Peyer's patch (tissue), 4 donors: ENCODE measurements around the gene APLN.

ENCODE experiments used
- POLR2A ChIP-seq, 2 donors: fragments of 450-650 bp; IDR thresholded peaks; one replicate each; pipeline ENCODE4 v1.5.1; 2017; ENCODE audit warnings: antibody characterized with exemption in 2 of 2, mild to moderate bottlenecking in 2 of 2, moderate library complexity in 2 of 2
- TF ChIP-seq, protein P1 (sequence below), 6 experiments: fragments of 450-650 bp in 4 of 6; fragments of 200-600 bp in 2 of 6; sonication (generic) in 1 of 6; IDR thresholded peaks; one replicate each; pipeline ENCODE4 v1.5.1; 2017 to 2019; ENCODE audit warnings: antibody characterized with exemption in 6 of 6, mild to moderate bottlenecking in 3 of 6, moderate library complexity in 1 of 6

DNA sequence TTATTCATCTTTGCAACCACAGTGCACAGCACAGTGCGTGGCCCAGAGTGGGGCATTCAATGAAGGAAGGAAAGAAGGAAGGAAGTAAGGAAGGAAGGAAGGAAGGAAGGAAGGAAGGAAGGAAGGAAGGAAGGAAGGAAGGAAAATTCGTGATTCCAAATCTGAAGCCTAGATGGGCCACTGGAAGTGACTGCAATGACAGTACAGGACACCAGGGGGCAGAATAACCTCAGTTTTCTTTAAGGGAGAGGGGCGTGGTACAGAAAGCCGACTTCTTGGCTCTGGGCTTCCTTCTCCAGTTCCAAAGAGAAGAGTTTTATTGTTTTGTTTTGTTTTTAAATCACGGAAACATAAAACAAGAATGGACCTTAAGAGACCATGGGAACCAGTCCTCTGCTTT, 47.8 kb downstream of the APLN start:
- TF ChIP-seq, protein P1, sequence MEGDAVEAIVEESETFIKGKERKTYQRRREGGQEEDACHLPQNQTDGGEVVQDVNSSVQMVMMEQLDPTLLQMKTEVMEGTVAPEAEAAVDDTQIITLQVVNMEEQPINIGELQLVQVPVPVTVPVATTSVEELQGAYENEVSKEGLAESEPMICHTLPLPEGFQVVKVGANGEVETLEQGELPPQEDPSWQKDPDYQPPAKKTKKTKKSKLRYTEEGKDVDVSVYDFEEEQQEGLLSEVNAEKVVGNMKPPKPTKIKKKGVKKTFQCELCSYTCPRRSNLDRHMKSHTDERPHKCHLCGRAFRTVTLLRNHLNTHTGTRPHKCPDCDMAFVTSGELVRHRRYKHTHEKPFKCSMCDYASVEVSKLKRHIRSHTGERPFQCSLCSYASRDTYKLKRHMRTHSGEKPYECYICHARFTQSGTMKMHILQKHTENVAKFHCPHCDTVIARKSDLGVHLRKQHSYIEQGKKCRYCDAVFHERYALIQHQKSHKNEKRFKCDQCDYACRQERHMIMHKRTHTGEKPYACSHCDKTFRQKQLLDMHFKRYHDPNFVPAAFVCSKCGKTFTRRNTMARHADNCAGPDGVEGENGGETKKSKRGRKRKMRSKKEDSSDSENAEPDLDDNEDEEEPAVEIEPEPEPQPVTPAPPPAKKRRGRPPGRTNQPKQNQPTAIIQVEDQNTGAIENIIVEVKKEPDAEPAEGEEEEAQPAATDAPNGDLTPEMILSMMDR (IDR thresholded peaks at IDR 0.05), result peak; percentile 45 to 87 (median 80)
- TF ChIP-seq POLR2A (IDR thresholded peaks at IDR 0.05), result no peak
